ENCODE data around the gene WDR64.

WDR64 gene

DNA sequence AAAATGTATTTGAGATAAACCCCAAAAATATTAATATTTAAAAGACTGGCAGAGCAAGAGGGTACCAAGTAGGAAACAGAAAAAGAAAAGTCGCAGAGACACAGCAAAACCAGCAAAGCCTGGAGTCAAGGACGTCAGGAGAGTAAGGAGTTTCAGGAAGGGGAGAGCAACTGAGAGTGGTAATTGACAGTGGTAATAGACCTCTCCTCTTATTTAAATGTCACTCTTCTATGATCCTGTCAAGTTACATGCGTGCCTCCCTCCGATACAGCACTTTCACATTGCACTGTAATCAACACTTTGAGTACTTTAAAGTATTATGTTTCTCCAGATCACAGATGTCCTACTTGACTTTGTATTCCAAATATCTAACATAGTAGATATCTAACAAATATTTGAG lies 113.3 kb downstream of the WDR64 start:
- Histone ChIP-seq H3K27me3 (ENCODE audit: low read depth, low read length) (peaks cover 63% of the 10 kb centered on the region), H4K20me1 (ENCODE audit: insufficient read depth, low read length) (no peaks in the 10 kb centered on the region), H2AFZ (ENCODE audit: low read depth, low read length) (no peak overlapping the region), H3K4me1 (ENCODE audit: low read length) (peaks cover 5% of the 10 kb centered on the region), H3K9ac (ENCODE audit: low read length) (no peak overlapping the region), H3K79me2 (ENCODE audit: low read length) (no peaks in the 10 kb centered on the region), H3K27ac (ENCODE audit: low read length) (no peak overlapping the region), H3K36me3 (replicated peaks; ENCODE audit: low read depth, low read length) (no peaks in the 10 kb centered on the region), H3K4me2 (ENCODE audit: low read length) (no peak overlapping the region), H3K4me3 (ENCODE audit: low read length) (no peak overlapping the region), H3K9me3 (ENCODE audit: insufficient read depth, low read length) (no peaks in the 10 kb centered on the region; the same call in 1 of the 2 replicates)
- TF ChIP-seq, protein P1, sequence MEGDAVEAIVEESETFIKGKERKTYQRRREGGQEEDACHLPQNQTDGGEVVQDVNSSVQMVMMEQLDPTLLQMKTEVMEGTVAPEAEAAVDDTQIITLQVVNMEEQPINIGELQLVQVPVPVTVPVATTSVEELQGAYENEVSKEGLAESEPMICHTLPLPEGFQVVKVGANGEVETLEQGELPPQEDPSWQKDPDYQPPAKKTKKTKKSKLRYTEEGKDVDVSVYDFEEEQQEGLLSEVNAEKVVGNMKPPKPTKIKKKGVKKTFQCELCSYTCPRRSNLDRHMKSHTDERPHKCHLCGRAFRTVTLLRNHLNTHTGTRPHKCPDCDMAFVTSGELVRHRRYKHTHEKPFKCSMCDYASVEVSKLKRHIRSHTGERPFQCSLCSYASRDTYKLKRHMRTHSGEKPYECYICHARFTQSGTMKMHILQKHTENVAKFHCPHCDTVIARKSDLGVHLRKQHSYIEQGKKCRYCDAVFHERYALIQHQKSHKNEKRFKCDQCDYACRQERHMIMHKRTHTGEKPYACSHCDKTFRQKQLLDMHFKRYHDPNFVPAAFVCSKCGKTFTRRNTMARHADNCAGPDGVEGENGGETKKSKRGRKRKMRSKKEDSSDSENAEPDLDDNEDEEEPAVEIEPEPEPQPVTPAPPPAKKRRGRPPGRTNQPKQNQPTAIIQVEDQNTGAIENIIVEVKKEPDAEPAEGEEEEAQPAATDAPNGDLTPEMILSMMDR (IDR thresholded peaks at IDR 0.05; ENCODE audit: low read depth, low read length) = no peak
- no peak for TF ChIP-seq EZH2phosphoT487 (IDR thresholded peaks at IDR 0.05; ENCODE audit: low read depth)

DNA sequence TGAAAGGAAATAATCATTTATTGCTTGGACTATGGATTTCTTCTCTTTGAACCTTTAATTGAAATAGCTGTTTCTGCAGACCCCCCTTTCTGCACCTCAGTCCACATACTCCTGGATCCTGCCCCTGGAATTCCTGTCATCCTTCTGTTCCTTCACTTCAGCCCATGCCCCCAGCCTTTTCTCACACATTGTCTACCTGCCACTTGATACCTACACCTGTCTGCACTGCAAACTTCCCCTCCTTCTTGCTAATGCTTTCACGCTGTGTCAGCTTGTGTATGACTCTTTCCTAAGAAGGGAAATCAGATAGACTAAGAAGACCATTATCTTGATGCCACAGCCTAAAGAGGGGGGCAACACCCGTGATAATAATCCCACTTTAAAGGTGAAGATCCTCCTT lies 115.7 kb downstream of the WDR64 start:
- Histone ChIP-seq H3K4me1 (ENCODE audit: low read length) (peaks cover 16% of the 10 kb centered on the region), H3K4me3 (ENCODE audit: low read length) (no peak overlapping the region), H3K79me2 (ENCODE audit: low read length) (no peaks in the 10 kb centered on the region), H3K9me3 (ENCODE audit: insufficient read depth, low read length) (no peaks in the 10 kb centered on the region; the same call in 1 of the 2 replicates), H3K27ac (ENCODE audit: low read length) (no peak overlapping the region), H3K9ac (ENCODE audit: low read length) (no peak overlapping the region), H3K4me2 (ENCODE audit: low read length) (no peak overlapping the region), H2AFZ (ENCODE audit: low read depth, low read length) (no peak overlapping the region), H3K27me3 (ENCODE audit: low read depth, low read length) (peaks cover 53% of the 10 kb centered on the region), H4K20me1 (ENCODE audit: insufficient read depth, low read length) (no peaks in the 10 kb centered on the region), H3K36me3 (replicated peaks; ENCODE audit: low read depth, low read length) (no peaks in the 10 kb centered on the region)
- TF ChIP-seq, protein P1 (IDR thresholded peaks at IDR 0.05; ENCODE audit: low read depth, low read length) = no peak
- TF ChIP-seq EZH2phosphoT487 (IDR thresholded peaks at IDR 0.05; ENCODE audit: low read depth) = no peak

DNA sequence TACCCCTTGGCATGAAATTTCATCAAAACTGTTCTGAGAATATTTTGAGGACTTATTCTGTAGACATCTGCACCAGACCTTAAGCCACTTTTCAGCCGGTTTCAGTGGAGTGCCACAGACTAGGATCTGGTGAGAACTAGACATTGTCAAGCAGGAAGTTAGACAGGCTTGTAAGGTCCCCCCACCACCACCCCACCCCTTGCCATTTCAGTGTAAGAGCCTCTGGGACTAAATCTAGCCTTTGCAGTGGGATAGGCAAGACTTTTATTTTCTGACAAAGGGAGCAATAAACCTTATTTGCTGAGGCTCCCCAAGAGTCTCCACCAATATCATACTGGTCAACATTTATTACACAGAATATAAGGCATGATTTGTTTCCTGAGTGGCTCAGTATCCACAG lies 118.0 kb downstream of the WDR64 start:
- H3K4me1 ChIP-seq (ENCODE audit: low read length) = peaks cover 16% of the 10 kb centered on the region
- H3K9ac ChIP-seq (ENCODE audit: low read length) = no peak overlapping the region
- H3K4me3 ChIP-seq (ENCODE audit: low read length) = no peak overlapping the region
- H4K20me1 ChIP-seq (ENCODE audit: insufficient read depth, low read length) = no peaks in the 10 kb centered on the region
- no peak for TF ChIP-seq EZH2phosphoT487 (IDR thresholded peaks at IDR 0.05; ENCODE audit: low read depth)
- TF ChIP-seq, protein P1 (IDR thresholded peaks at IDR 0.05; ENCODE audit: low read depth, low read length) = no peak
- H3K9me3 ChIP-seq (ENCODE audit: insufficient read depth, low read length) = no peaks in the 10 kb centered on the region; the same call in 1 of the 2 replicates
- no peak overlapping the region for H2AFZ ChIP-seq (ENCODE audit: low read depth, low read length)
- H3K79me2 ChIP-seq (ENCODE audit: low read length) = no peaks in the 10 kb centered on the region
- H3K36me3 ChIP-seq (replicated peaks; ENCODE audit: low read depth, low read length) = no peaks in the 10 kb centered on the region
- peaks cover 68% of the 10 kb centered on the region for H3K27me3 ChIP-seq (ENCODE audit: low read depth, low read length)
- no peak overlapping the region for H3K4me2 ChIP-seq (ENCODE audit: low read length)
- H3K27ac ChIP-seq (ENCODE audit: low read length) = no peak overlapping the region

DNA sequence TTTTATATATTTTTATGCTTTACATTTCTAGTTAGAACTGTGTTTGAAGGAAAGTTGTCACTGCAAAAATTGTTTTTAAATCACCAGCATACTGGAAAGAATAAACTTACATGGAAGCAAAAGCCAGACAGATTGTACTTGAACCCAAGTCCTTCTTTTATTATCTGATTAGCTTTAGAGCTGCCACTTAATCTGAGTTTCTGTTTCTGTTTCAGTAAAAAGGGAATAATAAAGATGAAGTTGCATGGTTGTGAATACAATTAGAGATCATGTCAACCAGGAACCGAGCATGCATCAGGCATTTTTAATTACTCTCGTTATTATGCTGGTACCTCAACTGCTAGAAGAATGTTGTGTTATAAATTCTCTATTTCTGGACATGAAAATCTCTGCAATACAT lies 119.0 kb downstream of the WDR64 start:
- Histone ChIP-seq H4K20me1 (ENCODE audit: insufficient read depth, low read length) (no peaks in the 10 kb centered on the region), H3K27me3 (ENCODE audit: low read depth, low read length) (peaks cover 62% of the 10 kb centered on the region), H3K4me3 (ENCODE audit: low read length) (peak overlapping the region; percentile 0; the same call in 1 of the 2 replicates), H2AFZ (ENCODE audit: low read depth, low read length) (no peak overlapping the region), H3K9me3 (ENCODE audit: insufficient read depth, low read length) (no peaks in the 10 kb centered on the region; the same call in 1 of the 2 replicates), H3K79me2 (ENCODE audit: low read length) (no peaks in the 10 kb centered on the region), H3K27ac (ENCODE audit: low read length) (no peak overlapping the region), H3K4me1 (ENCODE audit: low read length) (peaks cover 16% of the 10 kb centered on the region), H3K4me2 (ENCODE audit: low read length) (peak overlapping the region; percentile 40), H3K36me3 (replicated peaks; ENCODE audit: low read depth, low read length) (no peaks in the 10 kb centered on the region), H3K9ac (ENCODE audit: low read length) (no peak overlapping the region)
- TF ChIP-seq, protein P1 (IDR thresholded peaks at IDR 0.05; ENCODE audit: low read depth, low read length) = no peak
- TF ChIP-seq EZH2phosphoT487 (IDR thresholded peaks at IDR 0.05; ENCODE audit: low read depth) = peak; percentile 35; the same call in 1 of the 2 replicates

Data from OCI-LY3 (cell line).